Breast epithelium (tissue), 4 donors: Measurements from ENCODE around the gene LCN10. TPM values are rescaled to one million over a fixed set of nuclear protein-coding genes. Genes with fewer than 3 reads are reported as not detected.
A peak's percentile ranks its signal among the peaks of the same experiment; 100 is the strongest.

Experiments
- DNase-seq, 2 donors: peaks; one replicate each; pipeline ENCODE4 v3.0.0-alpha.2; 2019; ENCODE audit warnings: low spot score in 2 of 2
- H3K27ac ChIP-seq, 2 donors: fragments of 200-600 bp; sonication (generic) in 1 of 2; one replicate each; pipeline ENCODE4 v1.5.1; 2016 to 2019; ENCODE audit warnings: mild to moderate bottlenecking in 1 of 2
- H3K27me3 ChIP-seq, 2 donors: fragments of 200-600 bp; sonication (generic) in 1 of 2; one replicate each; pipeline versions ENCODE4 v1.5.1 to v1.6.0; 2017 to 2019; ENCODE audit warnings: control low read depth in 1 of 2, mild to moderate bottlenecking in 1 of 2
- H3K36me3 ChIP-seq: fragments of 200-600 bp; one replicate; pipeline ENCODE4 v1.5.1; 2019
- H3K4me1 ChIP-seq, 2 donors: fragments of 200-600 bp; sonication (generic); one replicate each; pipeline ENCODE4 v1.5.1; 2016 to 2019; ENCODE audit warnings: control low read depth in 1 of 2
- H3K4me3 ChIP-seq, 3 donors: fragments of 200-600 bp; sonication (generic); 1 replicate in 2 of 3; 2 replicates in 1 of 3; pipeline ENCODE4 v1.5.1; 2016 to 2019; ENCODE audit warnings: mild to moderate bottlenecking in 3 of 3, moderate library complexity in 2 of 3
- H3K9me3 ChIP-seq, 2 donors: fragments of 200-600 bp; sonication (generic) in 1 of 2; one replicate each; pipeline ENCODE4 v1.5.1; 2016 to 2019; ENCODE audit warnings: control low read depth in 1 of 2
- POLR2A ChIP-seq: fragments of 450-650 bp; IDR thresholded peaks from one replicate; pipeline ENCODE4 v1.6.1; 2016; ENCODE audit warnings: antibody characterized with exemption, mild to moderate bottlenecking, moderate library complexity
- POLR2AphosphoS5 ChIP-seq, 3 donors: sonication (generic); formaldehyde crosslinking; IDR thresholded peaks; one replicate each; pipeline ENCODE4 v1.6.1; 2017; ENCODE audit warnings: antibody characterized with exemption in 3 of 3
- intact Hi-C: fragments of 100-400 bp; cut with DNase I; formaldehyde crosslinking; loops from one replicate; pipeline ENCODE4 v1.15.1; 2023; ENCODE audit warnings: low total_unique reads
- total RNA-seq, 3 donors: library from RNA; depleted of rRNA; stranded (reverse); fragments of >200 nt; gene quantifications; one replicate each; pipeline ENCODE4 v1.1.0, GENCODE V29; 2016
- TF ChIP-seq, protein P1 (sequence below), 3 donors: fragments of 450-650 bp; IDR thresholded peaks; one replicate each; pipeline ENCODE4 v1.5.1; 2016 to 2017; ENCODE audit warnings: antibody characterized with exemption in 3 of 3, mild to moderate bottlenecking in 3 of 3, moderate library complexity in 3 of 3

The LCN10 gene
- total RNA-seq, 3 donors from 2014 or later, result 0.73 to 6.9 (median 6.7) TPM

DNA sequence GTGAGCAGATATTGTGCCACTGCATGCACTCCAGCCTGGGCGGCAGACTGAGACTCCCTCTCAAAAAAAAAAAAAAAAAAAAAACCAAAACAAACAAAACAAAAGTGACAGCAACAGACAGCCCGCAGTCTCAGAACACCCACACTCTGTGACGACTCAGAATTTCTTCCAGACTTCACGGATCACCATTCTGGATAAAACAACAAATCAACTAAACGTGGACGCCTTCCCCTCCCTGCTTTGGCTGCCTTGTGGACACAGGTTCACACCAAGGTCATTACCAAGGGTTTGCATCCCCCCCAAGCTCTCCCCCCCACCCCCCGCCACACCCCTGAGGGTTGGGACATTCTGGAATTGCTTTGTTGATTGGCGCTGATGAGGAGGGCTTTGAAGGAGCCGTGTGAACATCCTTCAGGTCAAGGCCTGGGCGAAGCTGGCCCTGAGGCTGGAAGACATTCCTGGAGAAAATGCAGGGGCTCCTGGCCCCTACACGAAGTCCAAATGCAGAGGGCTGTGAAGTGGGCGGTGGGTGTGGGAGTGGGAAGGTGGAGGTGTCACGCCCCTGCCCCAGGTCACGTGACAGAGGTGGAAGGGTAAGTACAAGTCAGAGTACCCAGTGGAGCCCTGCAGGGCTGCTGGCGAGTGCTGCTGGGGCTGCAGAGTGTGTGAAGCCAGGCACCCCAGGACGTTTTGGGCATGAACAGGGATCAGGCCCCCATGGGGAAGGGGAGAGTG lies 10.1 kb downstream of the LCN10 start:
- Histone ChIP-seq H3K27me3 (no peaks in the 10 kb centered on the region), H3K9me3 (no peaks in the 10 kb centered on the region), H3K27ac (no peak overlapping the region), H3K4me1 (peaks cover 0 to 3% of the 10 kb centered on the region in 2 donors), H3K36me3 (no peaks in the 10 kb centered on the region), H3K4me3 (no peak overlapping the region)
- DNase-seq, result no peak
- intact Hi-C loops, result no loop called here
- TF ChIP-seq POLR2A (no peak), POLR2AphosphoS5 (IDR thresholded peaks at IDR 0.05) (no peak)

DNA sequence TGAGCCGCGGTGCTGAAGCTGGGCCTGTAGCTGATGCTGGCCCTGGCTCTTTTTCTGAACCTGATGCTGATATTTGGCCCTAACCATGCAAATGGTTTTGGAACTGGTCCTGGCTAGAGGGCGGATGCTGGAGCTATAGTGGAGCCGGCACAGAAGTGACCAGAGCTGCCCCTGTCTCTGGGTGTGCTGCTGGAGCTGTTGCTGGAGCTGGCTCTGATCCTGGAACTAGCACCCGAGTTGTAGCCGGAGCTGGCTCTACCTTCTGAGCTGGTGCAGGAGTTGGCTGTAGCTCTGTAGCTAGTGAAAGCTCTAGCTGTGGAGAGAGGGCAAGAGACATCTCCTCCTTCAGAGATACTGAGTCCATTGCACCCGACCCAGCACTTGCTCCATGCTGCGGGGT lies 12.8 kb downstream of the LCN10 start:
- no peak overlapping the region for H3K4me3 ChIP-seq
- no peaks in the 10 kb centered on the region for H3K9me3 ChIP-seq
- peaks cover 3 to 14% of the 10 kb centered on the region in 2 donors for H3K4me1 ChIP-seq
- no peaks in the 10 kb centered on the region for H3K36me3 ChIP-seq
- no peak for TF ChIP-seq POLR2A
- TF ChIP-seq POLR2AphosphoS5 (IDR thresholded peaks at IDR 0.05), result no peak
- TF ChIP-seq, protein P1, sequence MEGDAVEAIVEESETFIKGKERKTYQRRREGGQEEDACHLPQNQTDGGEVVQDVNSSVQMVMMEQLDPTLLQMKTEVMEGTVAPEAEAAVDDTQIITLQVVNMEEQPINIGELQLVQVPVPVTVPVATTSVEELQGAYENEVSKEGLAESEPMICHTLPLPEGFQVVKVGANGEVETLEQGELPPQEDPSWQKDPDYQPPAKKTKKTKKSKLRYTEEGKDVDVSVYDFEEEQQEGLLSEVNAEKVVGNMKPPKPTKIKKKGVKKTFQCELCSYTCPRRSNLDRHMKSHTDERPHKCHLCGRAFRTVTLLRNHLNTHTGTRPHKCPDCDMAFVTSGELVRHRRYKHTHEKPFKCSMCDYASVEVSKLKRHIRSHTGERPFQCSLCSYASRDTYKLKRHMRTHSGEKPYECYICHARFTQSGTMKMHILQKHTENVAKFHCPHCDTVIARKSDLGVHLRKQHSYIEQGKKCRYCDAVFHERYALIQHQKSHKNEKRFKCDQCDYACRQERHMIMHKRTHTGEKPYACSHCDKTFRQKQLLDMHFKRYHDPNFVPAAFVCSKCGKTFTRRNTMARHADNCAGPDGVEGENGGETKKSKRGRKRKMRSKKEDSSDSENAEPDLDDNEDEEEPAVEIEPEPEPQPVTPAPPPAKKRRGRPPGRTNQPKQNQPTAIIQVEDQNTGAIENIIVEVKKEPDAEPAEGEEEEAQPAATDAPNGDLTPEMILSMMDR (IDR thresholded peaks at IDR 0.05), result no peak
- H3K27ac ChIP-seq, result no peak overlapping the region
- DNase-seq, result no peak
- intact Hi-C loops, result no loop called here
- H3K27me3 ChIP-seq, result no peaks in the 10 kb centered on the region

DNA sequence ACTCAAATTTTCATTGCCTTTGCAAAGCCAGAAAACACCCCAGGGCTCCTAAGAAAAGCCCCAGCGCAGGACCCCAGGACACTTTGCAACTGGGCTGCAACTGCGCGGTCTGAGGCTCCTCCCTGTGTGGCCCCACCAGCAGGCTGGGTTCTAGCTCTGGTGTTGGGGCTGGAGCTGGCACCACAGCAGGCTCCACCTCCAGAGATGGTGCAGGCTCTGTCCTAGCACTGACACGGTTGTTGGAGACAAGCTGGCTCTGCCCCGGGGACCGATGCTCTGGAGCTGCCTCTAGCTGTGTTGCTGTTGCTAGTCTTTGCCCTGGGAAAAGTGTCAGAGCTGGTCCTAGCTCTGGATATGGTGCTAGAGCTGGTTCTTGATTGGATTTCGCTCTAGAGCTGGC lies 13.6 kb downstream of the LCN10 start:
- no peaks in the 10 kb centered on the region for H3K9me3 ChIP-seq
- peak overlapping the region in 1 of 2 donors; percentile 13 for H3K27ac ChIP-seq
- H3K4me1 ChIP-seq, result peaks cover 3 to 14% of the 10 kb centered on the region in 2 donors
- no peak for DNase-seq
- no peaks in the 10 kb centered on the region for H3K27me3 ChIP-seq
- H3K36me3 ChIP-seq, result peaks cover 1% of the 10 kb centered on the region
- peak overlapping the region; percentile 75 to 86 (median 81) for H3K4me3 ChIP-seq
- TF ChIP-seq POLR2AphosphoS5 (IDR thresholded peaks at IDR 0.05), result no peak
- intact Hi-C loops, result no loop called here

DNA sequence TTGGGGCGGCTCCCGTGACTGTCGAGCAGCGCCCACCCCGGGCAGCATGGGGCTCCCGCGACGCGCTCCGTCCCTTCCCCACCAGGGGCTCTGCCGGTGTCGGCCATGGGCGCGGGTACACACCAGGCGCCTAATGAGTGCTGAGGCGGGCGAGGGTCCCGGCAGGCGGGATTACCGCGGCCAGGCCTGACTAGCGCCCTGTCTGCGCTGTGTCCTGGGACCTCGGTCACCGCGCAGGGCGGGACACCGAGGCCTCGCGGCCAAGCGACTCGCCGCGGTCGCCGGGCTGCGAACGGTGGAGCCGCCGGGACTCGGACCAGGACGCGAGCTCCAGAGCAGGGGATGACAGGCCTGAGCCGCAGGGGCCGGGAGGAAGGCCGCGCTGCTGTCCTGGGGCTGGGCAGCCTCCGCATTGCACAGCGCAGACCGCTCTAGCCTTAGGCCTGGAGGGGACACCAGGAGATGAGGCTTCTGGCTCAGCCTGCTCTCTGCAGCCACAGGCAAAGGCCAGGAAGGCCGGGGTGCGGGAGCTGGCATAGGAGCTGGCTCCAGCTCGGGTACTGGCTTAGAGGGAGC lies 14.1 kb downstream of the LCN10 start:
- Histone ChIP-seq H3K4me3 (peak overlapping the region; percentile 75 to 86 (median 81)), H3K27me3 (no peaks in the 10 kb centered on the region), H3K4me1 (peaks cover 3 to 14% of the 10 kb centered on the region in 2 donors), H3K9me3 (no peaks in the 10 kb centered on the region), H3K36me3 (peaks cover 6% of the 10 kb centered on the region), H3K27ac (peak overlapping the region in 1 of 2 donors; percentile 13)
- intact Hi-C loops, result no loop called here
- no peak for DNase-seq
- TF ChIP-seq, protein P1 (IDR thresholded peaks at IDR 0.05), result no peak
- no peak for TF ChIP-seq POLR2AphosphoS5 (IDR thresholded peaks at IDR 0.05)
- no peak for TF ChIP-seq POLR2A

DNA sequence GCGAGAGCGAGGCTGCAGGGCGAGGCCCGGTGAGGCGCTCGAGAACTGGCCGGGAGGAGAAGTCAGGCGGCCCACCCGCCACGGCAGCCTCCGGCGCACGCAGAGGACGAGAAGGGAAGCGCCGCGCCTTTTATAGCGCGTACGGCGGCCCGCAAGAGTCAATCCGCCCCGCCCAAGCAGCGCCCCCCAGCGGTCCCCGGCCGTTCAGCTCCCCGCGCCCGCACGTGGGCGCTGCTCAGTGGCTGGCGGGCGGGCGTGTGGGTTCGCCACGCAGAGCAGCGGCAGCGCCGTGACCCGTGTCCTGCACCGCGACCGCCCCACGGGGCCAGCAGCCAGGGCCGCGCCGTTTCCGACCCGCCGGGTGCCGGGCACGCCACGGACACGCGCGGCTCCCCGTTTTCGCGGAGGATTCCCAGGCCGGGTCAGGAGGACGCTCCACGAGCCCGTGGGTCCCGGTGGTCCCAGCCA lies 14.6 kb downstream of the LCN10 start:
- Histone ChIP-seq H3K9me3 (no peaks in the 10 kb centered on the region), H3K4me3 (peak overlapping the region; percentile 75 to 86 (median 81)), H3K27ac (peak overlapping the region; percentile 13 to 45), H3K27me3 (no peaks in the 10 kb centered on the region), H3K4me1 (peaks cover 3 to 14% of the 10 kb centered on the region in 2 donors), H3K36me3 (peaks cover 11% of the 10 kb centered on the region)
- DNase-seq, result peak; percentile 77 to 92
- intact Hi-C loops, result no loop called here
- TF ChIP-seq, protein P1 (IDR thresholded peaks at IDR 0.05), result peak; percentile 44 to 96 (median 78)
- TF ChIP-seq POLR2AphosphoS5 (IDR thresholded peaks at IDR 0.05) (peak; percentile 98 to 99 (median 98)), POLR2A (peak; percentile 87)

DNA sequence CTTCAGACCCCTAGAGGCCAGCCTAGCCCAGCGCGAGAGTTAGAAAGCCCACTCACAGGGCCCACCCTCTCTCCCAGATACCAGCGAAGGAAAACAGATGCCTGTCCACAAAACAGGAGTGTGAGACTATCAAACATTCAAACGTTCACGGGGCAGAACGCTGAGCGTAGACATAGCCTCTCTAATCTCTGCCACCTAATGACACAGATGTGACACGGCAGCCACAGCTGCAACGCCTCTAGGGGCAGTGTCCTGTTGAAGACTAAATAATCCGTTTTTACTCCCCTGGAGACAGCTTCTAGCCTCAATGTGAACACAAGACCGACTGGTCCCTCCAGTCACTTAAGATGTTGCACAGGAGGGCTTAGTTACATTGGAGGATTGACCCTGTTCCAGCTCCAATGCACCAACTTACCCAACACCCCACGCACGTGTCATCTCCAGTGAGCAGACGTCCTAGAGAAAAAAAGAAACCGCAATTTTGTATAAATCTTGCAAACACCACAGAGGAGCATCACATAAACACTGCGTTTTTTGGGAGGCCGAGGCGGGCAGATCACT lies 16.0 kb downstream of the LCN10 start:
- peak overlapping the region; percentile 75 to 86 (median 81) for H3K4me3 ChIP-seq
- H3K9me3 ChIP-seq, result no peaks in the 10 kb centered on the region
- peaks cover 13% of the 10 kb centered on the region for H3K36me3 ChIP-seq
- TF ChIP-seq POLR2A, result no peak
- TF ChIP-seq, protein P1 (IDR thresholded peaks at IDR 0.05), result peak in 2 of 3 donors; percentile 7 to 34
- TF ChIP-seq POLR2AphosphoS5 (IDR thresholded peaks at IDR 0.05), result no peak
- intact Hi-C loops, result no loop called here
- H3K27ac ChIP-seq, result no peak overlapping the region
- DNase-seq, result no peak
- no peaks in the 10 kb centered on the region for H3K27me3 ChIP-seq
- H3K4me1 ChIP-seq, result peaks cover 3 to 14% of the 10 kb centered on the region in 2 donors
